Muscle layer of duodenum (tissue), 2 donors: ENCODE data around the gene MID2.

ENCODE experiments used
- H3K27ac ChIP-seq: one replicate; pipeline ENCODE4 v1.7.0; 2013; ENCODE audit warnings: mild to moderate bottlenecking, low read length
- H3K27me3 ChIP-seq: one replicate; pipeline ENCODE4 v1.7.0; 2013; ENCODE audit warnings: low read depth, mild to moderate bottlenecking, control low read depth, low read length
- H3K36me3 ChIP-seq, 2 donors: one replicate each; pipeline ENCODE4 v1.7.0; 2013; ENCODE audit warnings: low read length in 2 of 2, control low read depth in 1 of 2, mild to moderate bottlenecking in 1 of 2; ENCODE audit not compliant: insufficient read depth in 2 of 2, control insufficient read depth in 1 of 2
- H3K4me1 ChIP-seq, 2 donors: one replicate each; pipeline ENCODE4 v1.7.0; 2013; ENCODE audit warnings: low read length in 2 of 2, mild to moderate bottlenecking in 2 of 2, control low read depth in 1 of 2, moderate library complexity in 1 of 2; ENCODE audit not compliant: insufficient read depth in 2 of 2, control insufficient read depth in 1 of 2
- H3K4me3 ChIP-seq, 2 donors: one replicate each; pipeline ENCODE4 v1.7.0; 2013; ENCODE audit warnings: low read length in 2 of 2, low read depth in 1 of 2, mild to moderate bottlenecking in 1 of 2
- H3K9me3 ChIP-seq, 2 donors: one replicate each; pipeline ENCODE4 v1.7.0; 2013; ENCODE audit warnings: low read length in 2 of 2, control low read depth in 1 of 2, mild to moderate bottlenecking in 1 of 2; ENCODE audit not compliant: control insufficient read depth in 1 of 2
- donor health status: healthy.

Gene MID2

GRCh38 chrX:107823456-107823855 lies 2.2 kb upstream of the MID2 start:
- Histone ChIP-seq H3K27me3 (no peaks in the 10 kb centered on the region), H3K36me3 (no peaks in the 10 kb centered on the region), H3K4me1 (peaks cover 0 to 8% of the 10 kb centered on the region in 2 donors), H3K9me3 (peaks cover 0 to 4% of the 10 kb centered on the region in 2 donors), H3K4me3 (no peak overlapping the region), H3K27ac (no peak overlapping the region)

- H3K27ac ChIP-seq, result peak overlapping the region; percentile 80
- no peaks in the 10 kb centered on the region for H3K9me3 ChIP-seq
- H3K36me3 ChIP-seq, result no peaks in the 10 kb centered on the region
- peak overlapping the region; percentile 47 to 58 for H3K4me3 ChIP-seq
- H3K4me1 ChIP-seq, result peaks cover 0 to 8% of the 10 kb centered on the region in 2 donors
- no peaks in the 10 kb centered on the region for H3K27me3 ChIP-seq
Observed at GRCh38 chrX:107826238-107827029, 768 bp downstream of the MID2 start.

GRCh38 chrX:107827030-107827831 lies 1.6 kb downstream of the MID2 start:
- Histone ChIP-seq H3K36me3 (no peaks in the 10 kb centered on the region), H3K4me1 (peaks cover 0 to 8% of the 10 kb centered on the region in 2 donors), H3K4me3 (peak overlapping the region; percentile 47 to 58), H3K9me3 (no peaks in the 10 kb centered on the region), H3K27me3 (no peaks in the 10 kb centered on the region), H3K27ac (peak overlapping the region; percentile 80)

GRCh38 chrX:107827852-107828251 lies 2.2 kb downstream of the MID2 start:
- peak overlapping the region; percentile 80 for H3K27ac ChIP-seq
- H3K9me3 ChIP-seq, result no peaks in the 10 kb centered on the region
- no peak overlapping the region for H3K4me3 ChIP-seq
- no peaks in the 10 kb centered on the region for H3K27me3 ChIP-seq
- H3K36me3 ChIP-seq, result no peaks in the 10 kb centered on the region
- peaks cover 0 to 8% of the 10 kb centered on the region in 2 donors for H3K4me1 ChIP-seq

- peaks cover 0 to 6% of the 10 kb centered on the region in 2 donors for H3K4me1 ChIP-seq
- H3K9me3 ChIP-seq, result no peaks in the 10 kb centered on the region
- no peaks in the 10 kb centered on the region for H3K36me3 ChIP-seq
- no peaks in the 10 kb centered on the region for H3K27me3 ChIP-seq
- no peak overlapping the region for H3K4me3 ChIP-seq
- H3K27ac ChIP-seq, result no peak overlapping the region
Observed at GRCh38 chrX:107829878-107830277, 4.2 kb downstream of the MID2 start.

GRCh38 chrX:107831071-107831730 lies 5.5 kb downstream of the MID2 start:
- Histone ChIP-seq H3K27ac (no peak overlapping the region), H3K36me3 (no peaks in the 10 kb centered on the region), H3K27me3 (no peaks in the 10 kb centered on the region), H3K4me1 (peaks cover 0 to 4% of the 10 kb centered on the region in 2 donors), H3K9me3 (no peaks in the 10 kb centered on the region), H3K4me3 (no peak overlapping the region)

- Histone ChIP-seq H3K9me3 (no peaks in the 10 kb centered on the region), H3K27ac (no peak overlapping the region), H3K27me3 (no peaks in the 10 kb centered on the region), H3K4me1 (peaks cover 0 to 5% of the 10 kb centered on the region in 2 donors), H3K36me3 (no peaks in the 10 kb centered on the region), H3K4me3 (no peak overlapping the region)
Observed at GRCh38 chrX:107834275-107835201, 8.9 kb downstream of the MID2 start.

- H3K9me3 ChIP-seq, result no peaks in the 10 kb centered on the region
- H3K4me1 ChIP-seq, result peaks cover 0 to 5% of the 10 kb centered on the region in 2 donors
- H3K27me3 ChIP-seq, result no peaks in the 10 kb centered on the region
- H3K27ac ChIP-seq, result no peak overlapping the region
- H3K4me3 ChIP-seq, result no peak overlapping the region
- peaks cover 0 to 11% of the 10 kb centered on the region in 2 donors for H3K36me3 ChIP-seq
Observed at GRCh38 chrX:107836958-107837357, 11.3 kb downstream of the MID2 start.

GRCh38 chrX:107840971-107841370 lies 15.3 kb downstream of the MID2 start:
- H3K9me3 ChIP-seq, result no peaks in the 10 kb centered on the region
- H3K27ac ChIP-seq, result no peak overlapping the region
- no peaks in the 10 kb centered on the region for H3K27me3 ChIP-seq
- peaks cover 0 to 11% of the 10 kb centered on the region in 2 donors for H3K36me3 ChIP-seq
- H3K4me3 ChIP-seq, result no peak overlapping the region
- peaks cover 0 to 13% of the 10 kb centered on the region in 2 donors for H3K4me1 ChIP-seq

- Histone ChIP-seq H3K4me1 (peaks cover 0 to 9% of the 10 kb centered on the region in 2 donors), H3K9me3 (no peaks in the 10 kb centered on the region), H3K4me3 (no peak overlapping the region), H3K27ac (no peak overlapping the region), H3K27me3 (no peaks in the 10 kb centered on the region), H3K36me3 (peaks cover 0 to 11% of the 10 kb centered on the region in 2 donors)
Observed at GRCh38 chrX:107842715-107843400, 17.2 kb downstream of the MID2 start.
